Breast epithelium (tissue), 3 donors: ENCODE data around the gene WDR93.

Experiments
- CTCF ChIP-seq, 3 donors: fragments of 450-650 bp; IDR thresholded peaks; one replicate each; pipeline ENCODE4 v1.5.1; 2016 to 2017; ENCODE audit warnings: antibody characterized with exemption in 3 of 3, mild to moderate bottlenecking in 3 of 3, moderate library complexity in 3 of 3
- POLR2A ChIP-seq: fragments of 450-650 bp; IDR thresholded peaks from one replicate; pipeline ENCODE4 v1.6.1; 2016; ENCODE audit warnings: antibody characterized with exemption, mild to moderate bottlenecking, moderate library complexity
- POLR2AphosphoS5 ChIP-seq, 3 donors: sonication (generic); formaldehyde crosslinking; IDR thresholded peaks; one replicate each; pipeline ENCODE4 v1.6.1; 2017; ENCODE audit warnings: antibody characterized with exemption in 3 of 3

GRCh38 chr15:89735773-89736172 is 45.2 kb downstream of the WDR93 start:
- no peak for TF ChIP-seq CTCF (IDR thresholded peaks at IDR 0.05)
- no peak for TF ChIP-seq POLR2A
- no peak for TF ChIP-seq POLR2AphosphoS5 (IDR thresholded peaks at IDR 0.05)
